HG02852 (cell line): ENCODE measurements around the gene DAGLA.

ENCODE experiments used
- ATAC-seq: cut with Tn5 transposase; IDR thresholded peaks from one replicate; pipeline ENCODE4 v1.9.1; 2021; ENCODE audit warnings: mild to moderate bottlenecking, moderate library complexity; ENCODE audit not compliant: unreplicated experiment

Gene DAGLA

GRCh38 chr11:61725781-61726231 lies 45.6 kb downstream of the DAGLA start:
- no peak for ATAC-seq

GRCh38 chr11:61726775-61727174 lies 46.6 kb downstream of the DAGLA start:
- no peak for ATAC-seq

GRCh38 chr11:61727401-61727811 lies 47.2 kb downstream of the DAGLA start:
- ATAC-seq = no peak

GRCh38 chr11:61728066-61728939 lies 48.1 kb downstream of the DAGLA start:
- no peak for ATAC-seq

- no peak for ATAC-seq
Measured at GRCh38 chr11:61728940-61729219, 48.7 kb downstream of the DAGLA start.

- ATAC-seq = no peak
Measured at GRCh38 chr11:61730240-61730994, 50.2 kb downstream of the DAGLA start.

GRCh38 chr11:61731211-61731951 lies 51.2 kb downstream of the DAGLA start:
- no peak for ATAC-seq

GRCh38 chr11:61731952-61732675 lies 51.9 kb downstream of the DAGLA start:
- no peak for ATAC-seq

- ATAC-seq = no peak
Measured at GRCh38 chr11:61732705-61733104, 52.5 kb downstream of the DAGLA start.

GRCh38 chr11:61733120-61733978 lies 53.2 kb downstream of the DAGLA start:
- ATAC-seq = peak; percentile 88

- no peak for ATAC-seq
Measured at GRCh38 chr11:61734767-61735166, 54.6 kb downstream of the DAGLA start.

- no peak for ATAC-seq
Measured at GRCh38 chr11:61735391-61735790, 55.2 kb downstream of the DAGLA start.

- ATAC-seq = no peak
Measured at GRCh38 chr11:61736310-61736709, 56.1 kb downstream of the DAGLA start.

- ATAC-seq = no peak
Measured at GRCh38 chr11:61737131-61737530, 56.9 kb downstream of the DAGLA start.

- no peak for ATAC-seq
Measured at GRCh38 chr11:61737636-61738386, 57.6 kb downstream of the DAGLA start.

- no peak for ATAC-seq
Measured at GRCh38 chr11:61738776-61739175, 58.6 kb downstream of the DAGLA start.

GRCh38 chr11:61739413-61739812 lies 59.2 kb downstream of the DAGLA start:
- no peak for ATAC-seq

GRCh38 chr11:61739966-61740365 lies 59.8 kb downstream of the DAGLA start:
- ATAC-seq = no peak

GRCh38 chr11:61742391-61742790 lies 62.2 kb downstream of the DAGLA start:
- no peak for ATAC-seq
